Measurements from ENCODE around the gene MYH15. TPM values are rescaled to one million over a fixed set of nuclear protein-coding genes. Genes with fewer than 3 reads are reported as not detected.

Gene MYH15
- total RNA-seq, 1 donor from 2014 or later, result 0.05 TPM

DNA sequence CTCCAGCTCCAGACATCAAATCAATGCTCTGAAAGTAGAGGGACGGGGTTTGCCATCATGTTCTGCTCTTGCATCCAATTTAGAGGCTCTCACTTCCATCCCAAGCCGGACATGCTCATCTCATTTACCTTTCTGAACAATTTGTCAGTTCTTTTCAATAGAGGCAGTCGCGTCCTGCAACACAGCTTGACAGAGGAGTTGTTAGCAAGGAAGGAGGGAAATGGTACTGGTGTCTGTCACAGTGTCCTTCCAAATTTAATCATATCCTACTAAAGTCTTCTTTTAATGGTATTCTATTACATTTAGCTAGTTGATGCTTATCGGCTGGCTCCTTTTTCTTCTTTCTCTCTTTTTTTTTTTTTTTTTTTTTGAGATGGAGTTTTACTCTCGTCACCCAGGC, 168.5 kb downstream of the MYH15 start:
- Mint-ChIP-seq H3K4me3 (ENCODE audit: unreplicated experiment) (no peak overlapping the region), H3K36me3 (ENCODE audit: low read depth) (no peaks in the 10 kb centered on the region), H3K9me3 (ENCODE audit: low read depth) (no peaks in the 10 kb centered on the region), H3K4me1 (ENCODE audit: low read depth) (peaks cover 16% of the 10 kb centered on the region), H3K27me3 (ENCODE audit: low read depth) (no peaks in the 10 kb centered on the region), H3K27ac (ENCODE audit: unreplicated experiment) (no peak overlapping the region)
- DNase-seq (ENCODE audit: low spot score), result no peak
- TF ChIP-seq, protein P1, sequence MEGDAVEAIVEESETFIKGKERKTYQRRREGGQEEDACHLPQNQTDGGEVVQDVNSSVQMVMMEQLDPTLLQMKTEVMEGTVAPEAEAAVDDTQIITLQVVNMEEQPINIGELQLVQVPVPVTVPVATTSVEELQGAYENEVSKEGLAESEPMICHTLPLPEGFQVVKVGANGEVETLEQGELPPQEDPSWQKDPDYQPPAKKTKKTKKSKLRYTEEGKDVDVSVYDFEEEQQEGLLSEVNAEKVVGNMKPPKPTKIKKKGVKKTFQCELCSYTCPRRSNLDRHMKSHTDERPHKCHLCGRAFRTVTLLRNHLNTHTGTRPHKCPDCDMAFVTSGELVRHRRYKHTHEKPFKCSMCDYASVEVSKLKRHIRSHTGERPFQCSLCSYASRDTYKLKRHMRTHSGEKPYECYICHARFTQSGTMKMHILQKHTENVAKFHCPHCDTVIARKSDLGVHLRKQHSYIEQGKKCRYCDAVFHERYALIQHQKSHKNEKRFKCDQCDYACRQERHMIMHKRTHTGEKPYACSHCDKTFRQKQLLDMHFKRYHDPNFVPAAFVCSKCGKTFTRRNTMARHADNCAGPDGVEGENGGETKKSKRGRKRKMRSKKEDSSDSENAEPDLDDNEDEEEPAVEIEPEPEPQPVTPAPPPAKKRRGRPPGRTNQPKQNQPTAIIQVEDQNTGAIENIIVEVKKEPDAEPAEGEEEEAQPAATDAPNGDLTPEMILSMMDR (IDR thresholded peaks at IDR 0.05), result no peak

DNA sequence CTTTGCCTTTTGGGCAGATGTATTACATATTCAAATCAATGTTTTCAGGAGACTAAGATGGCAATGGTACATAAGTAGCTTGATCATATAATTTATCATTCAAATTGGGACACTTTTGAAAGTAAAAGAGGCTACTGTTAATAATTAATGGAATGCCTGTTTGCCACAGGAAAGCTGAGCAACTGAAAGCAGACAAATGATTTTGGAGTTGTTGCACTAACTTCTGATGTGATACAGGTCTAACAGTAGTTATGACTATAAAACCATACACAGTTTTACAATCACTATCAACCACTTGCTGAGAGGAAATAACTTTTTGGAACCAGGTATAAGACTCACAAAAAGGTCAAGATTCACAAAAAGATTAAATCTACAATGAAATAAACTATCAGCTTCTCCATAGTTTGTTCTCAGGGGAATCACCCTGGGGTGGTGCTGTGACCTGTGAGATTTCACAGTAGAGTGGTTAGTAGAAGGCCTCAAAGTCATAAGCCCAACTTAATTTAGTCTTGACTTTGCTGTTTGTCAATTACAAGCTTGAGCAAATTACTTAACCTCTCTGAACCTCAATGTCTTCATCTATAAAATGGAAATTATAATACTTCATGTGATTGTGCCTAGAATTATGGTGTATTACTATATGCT, 171.4 kb downstream of the MYH15 start:
- H3K9me3 Mint-ChIP-seq (ENCODE audit: low read depth), result no peaks in the 10 kb centered on the region
- TF ChIP-seq, protein P1 (IDR thresholded peaks at IDR 0.05), result no peak
- H3K4me1 Mint-ChIP-seq (ENCODE audit: low read depth), result no peaks in the 10 kb centered on the region
- no peak for DNase-seq (ENCODE audit: low spot score)
- no peak overlapping the region for H3K4me3 Mint-ChIP-seq (ENCODE audit: unreplicated experiment)
- no peaks in the 10 kb centered on the region for H3K27me3 Mint-ChIP-seq (ENCODE audit: low read depth)
- H3K36me3 Mint-ChIP-seq (ENCODE audit: low read depth), result no peaks in the 10 kb centered on the region
- no peak overlapping the region for H3K27ac Mint-ChIP-seq (ENCODE audit: unreplicated experiment)

DNA sequence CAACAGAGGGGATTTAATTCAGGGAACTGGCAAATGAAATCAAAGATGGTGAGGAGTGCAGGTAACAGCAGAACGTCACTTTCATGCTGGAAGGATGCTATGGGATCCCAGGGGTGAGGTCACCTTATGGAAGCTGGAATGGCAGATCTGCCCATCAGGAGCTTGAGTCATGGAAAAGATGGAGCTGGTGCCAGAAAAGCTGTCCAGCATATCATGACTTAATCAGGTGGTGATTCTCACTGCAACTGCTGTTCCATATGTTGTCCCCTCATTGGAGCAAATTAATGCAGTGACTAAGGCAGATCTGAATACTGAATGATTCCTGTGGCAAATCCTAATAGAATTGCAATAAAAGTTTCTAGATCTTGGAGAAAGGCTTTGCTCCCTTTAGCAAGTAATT, 175.7 kb downstream of the MYH15 start:
- TF ChIP-seq, protein P1 (IDR thresholded peaks at IDR 0.05), result no peak
- no peaks in the 10 kb centered on the region for H3K9me3 Mint-ChIP-seq (ENCODE audit: low read depth)
- H3K27me3 Mint-ChIP-seq (ENCODE audit: low read depth), result peaks cover 2% of the 10 kb centered on the region
- DNase-seq (ENCODE audit: low spot score), result no peak
- no peaks in the 10 kb centered on the region for H3K36me3 Mint-ChIP-seq (ENCODE audit: low read depth)
- H3K27ac Mint-ChIP-seq (ENCODE audit: unreplicated experiment), result no peak overlapping the region
- H3K4me1 Mint-ChIP-seq (ENCODE audit: low read depth), result no peaks in the 10 kb centered on the region
- H3K4me3 Mint-ChIP-seq (ENCODE audit: unreplicated experiment), result no peak overlapping the region

DNA sequence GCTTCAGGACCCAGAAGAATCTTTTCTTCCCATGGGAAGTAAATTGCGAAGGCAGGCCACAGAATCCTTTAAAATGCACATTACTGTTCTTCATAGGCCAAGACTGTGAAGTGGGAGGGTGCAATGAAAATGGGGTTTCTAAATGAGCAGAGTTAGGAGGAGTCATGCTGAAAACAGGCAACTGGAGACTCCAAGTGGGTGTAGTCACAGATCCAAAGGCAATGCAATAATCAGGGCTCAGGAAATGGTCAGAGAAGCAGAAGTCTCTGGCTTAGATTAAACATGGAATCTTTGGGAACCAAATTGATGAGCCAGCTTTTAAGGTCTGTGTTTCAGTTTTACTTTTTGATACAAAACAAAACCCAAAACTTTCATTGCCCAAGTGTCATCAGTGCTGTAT, 176.4 kb downstream of the MYH15 start:
- DNase-seq (ENCODE audit: low spot score), result no peak
- H3K4me1 Mint-ChIP-seq (ENCODE audit: low read depth), result no peaks in the 10 kb centered on the region
- no peak overlapping the region for H3K4me3 Mint-ChIP-seq (ENCODE audit: unreplicated experiment)
- H3K9me3 Mint-ChIP-seq (ENCODE audit: low read depth), result no peaks in the 10 kb centered on the region
- TF ChIP-seq, protein P1 (IDR thresholded peaks at IDR 0.05), result no peak
- no peak overlapping the region for H3K27ac Mint-ChIP-seq (ENCODE audit: unreplicated experiment)
- no peaks in the 10 kb centered on the region for H3K36me3 Mint-ChIP-seq (ENCODE audit: low read depth)
- H3K27me3 Mint-ChIP-seq (ENCODE audit: low read depth), result peaks cover 2% of the 10 kb centered on the region

DNA sequence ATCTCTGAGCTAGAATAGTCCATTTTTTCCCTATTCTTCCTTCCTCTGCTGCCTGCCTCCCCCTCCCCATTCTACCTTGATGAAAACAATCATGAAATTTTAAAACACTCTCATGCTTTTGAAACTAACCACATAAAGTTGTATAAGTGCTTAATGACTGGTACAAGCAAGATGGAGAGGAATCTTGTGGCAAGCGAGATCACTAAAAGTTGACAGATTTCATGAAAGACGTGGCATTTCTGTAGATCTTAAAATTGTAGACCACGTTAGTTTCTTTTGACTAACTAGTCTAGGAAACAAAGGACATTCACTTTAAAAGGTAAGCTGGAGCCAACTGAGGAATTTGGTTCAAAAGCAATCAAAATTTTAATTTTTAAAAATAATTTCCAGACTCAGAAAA, 178.6 kb downstream of the MYH15 start:
- Mint-ChIP-seq H3K36me3 (ENCODE audit: low read depth) (no peaks in the 10 kb centered on the region), H3K4me3 (ENCODE audit: unreplicated experiment) (no peak overlapping the region), H3K9me3 (ENCODE audit: low read depth) (peaks cover 5% of the 10 kb centered on the region), H3K27ac (ENCODE audit: unreplicated experiment) (no peak overlapping the region), H3K27me3 (ENCODE audit: low read depth) (peaks cover 2% of the 10 kb centered on the region), H3K4me1 (ENCODE audit: low read depth) (no peaks in the 10 kb centered on the region)
- TF ChIP-seq, protein P1 (IDR thresholded peaks at IDR 0.05), result no peak
- no peak for DNase-seq (ENCODE audit: low spot score)

Other genes starting within 250 kb of the MYH15 start
- gene HHLA2, start 214.0 kb downstream of the MYH15 start, total RNA-seq, result not detected in 3 replicates
- gene CIP2A, start 78.8 kb upstream of the MYH15 start, total RNA-seq, result 5.7 to 9.4 TPM (median 5.8 TPM) in 3 replicates
- 8.5 to 11.0 TPM (median 9.5 TPM) in 3 replicates for gene DZIP3, start 79.1 kb upstream of the MYH15 start, total RNA-seq
- not detected in 3 replicates for gene RETNLB, start 246.8 kb upstream of the MYH15 start, total RNA-seq